MM.1S (cell line): Measurements from ENCODE around the gene XRCC4.

Experiments
- DNase-seq: peaks from one replicate; pipeline ENCODE4 v3.0.0-alpha.2; 2015
- H2AFZ ChIP-seq: fragments of 300-600 bp; sonication (generic); 2 replicates; pipeline ENCODE4 v1.6.0; 2016; ENCODE audit warnings: antibody characterized with exemption, low read length
- H3F3A ChIP-seq: fragments of 300-600 bp; sonication (generic); 2 replicates; pipeline ENCODE4 v1.6.1; 2016; ENCODE audit warnings: mild to moderate bottlenecking, antibody characterized with exemption, low read length, moderate library complexity, mixed read lengths; ENCODE audit not compliant: insufficient read depth
- H3K27ac ChIP-seq: fragments of 300-600 bp; sonication (generic); 2 replicates; pipeline ENCODE4 v1.5.1; 2016; ENCODE audit warnings: mild to moderate bottlenecking, low read length
- H3K27me3 ChIP-seq: fragments of 300-600 bp; sonication (generic); replicated peaks from 2 replicates; pipeline ENCODE4 v1.6.0; 2016; ENCODE audit warnings: low read length; ENCODE audit not compliant: insufficient read depth
- H3K36me3 ChIP-seq: fragments of 300-600 bp; sonication (generic); replicated peaks from 2 replicates; pipeline ENCODE4 v1.6.1; 2016; ENCODE audit warnings: mild to moderate bottlenecking, low read length, mixed read lengths; ENCODE audit not compliant: insufficient read depth
- H3K4me1 ChIP-seq: fragments of 300-600 bp; sonication (generic); 2 replicates; pipeline ENCODE4 v1.6.1; 2016; ENCODE audit warnings: low read length, mixed read lengths
- H3K4me2 ChIP-seq: fragments of 300-600 bp; sonication (generic); 2 replicates; pipeline ENCODE4 v1.6.0; 2016; ENCODE audit warnings: low read depth, low read length
- H3K4me3 ChIP-seq: fragments of 300-600 bp; sonication (generic); 2 replicates; pipeline ENCODE4 v1.5.1; 2016; ENCODE audit warnings: low read length, mixed read lengths
- H3K79me2 ChIP-seq: fragments of 300-600 bp; sonication (generic); 2 replicates; pipeline ENCODE4 v1.6.1; 2016; ENCODE audit warnings: mixed run types, low read length, mixed read lengths
- H3K9ac ChIP-seq: fragments of 300-600 bp; sonication (generic); 2 replicates; pipeline ENCODE4 v1.6.1; 2016; ENCODE audit warnings: low read length, mixed read lengths
- H3K9me2 ChIP-seq: fragments of 300-600 bp; sonication (generic); replicated peaks from 2 replicates; pipeline ENCODE4 v1.6.1; 2016; ENCODE audit warnings: mild to moderate bottlenecking, low read length, mixed read lengths; ENCODE audit not compliant: insufficient read depth
- H3K9me3 ChIP-seq: fragments of 300-600 bp; sonication (generic); replicated peaks from 2 replicates; pipeline ENCODE4 v1.6.1; 2016; ENCODE audit warnings: mild to moderate bottlenecking, low read length, mixed read lengths; ENCODE audit not compliant: insufficient read depth
- H4K20me1 ChIP-seq: fragments of 300-600 bp; sonication (generic); 2 replicates; pipeline ENCODE4 v1.6.1; 2016; ENCODE audit warnings: mild to moderate bottlenecking, low read length, moderate library complexity, mixed read lengths; ENCODE audit not compliant: insufficient read depth
- CTCF ChIP-seq: fragments of 300-600 bp; sonication (generic); IDR thresholded peaks from 2 replicates; pipeline ENCODE4 v1.5.1; 2016; ENCODE audit warnings: antibody characterized with exemption, low read length, mixed read lengths
- EZH2 ChIP-seq: fragments of 300-600 bp; sonication (generic); optimal IDR thresholded peaks from 2 replicates; pipeline ENCODE3; 2017; ENCODE audit warnings: low read depth, mild to moderate bottlenecking, antibody characterized with exemption, low read length, mixed read lengths
- EZH2phosphoT487 ChIP-seq: fragments of 300-600 bp; sonication (generic); IDR thresholded peaks from 2 replicates; pipeline ENCODE4 v1.6.1; 2018; ENCODE audit warnings: antibody characterized with exemption, low read length

XRCC4 gene

GRCh38 chr5:83370957-83371356 lies 293.6 kb downstream of the XRCC4 start:
- no peaks in the 10 kb centered on the region for H3K4me1 ChIP-seq
- DNase-seq: no peak
- no peaks in the 10 kb centered on the region for H3K9me3 ChIP-seq

GRCh38 chr5:83371726-83372125 lies 294.4 kb downstream of the XRCC4 start:
- no peak overlapping the region for H2AFZ ChIP-seq
- no peak overlapping the region for H3K4me2 ChIP-seq
- TF ChIP-seq EZH2phosphoT487: no peak
- no peak for TF ChIP-seq EZH2
- no peak for TF ChIP-seq CTCF
- H3K27ac ChIP-seq: no peak overlapping the region
- no peaks in the 10 kb centered on the region for H3K79me2 ChIP-seq
- no peak overlapping the region for H3K4me3 ChIP-seq
- no peaks in the 10 kb centered on the region for H3K27me3 ChIP-seq
- H4K20me1 ChIP-seq: no peaks in the 10 kb centered on the region
- no peaks in the 10 kb centered on the region for H3K36me3 ChIP-seq
- H3F3A ChIP-seq: no peaks in the 10 kb centered on the region
- no peaks in the 10 kb centered on the region for H3K4me1 ChIP-seq
- H3K9me3 ChIP-seq: no peaks in the 10 kb centered on the region
- DNase-seq: no peak
- no peaks in the 10 kb centered on the region for H3K9me2 ChIP-seq
- H3K9ac ChIP-seq: no peak overlapping the region

More at GRCh38 chr5:83370957-83371356, 293.6 kb downstream of the XRCC4 start:
- H2AFZ ChIP-seq: no peak overlapping the region
- no peaks in the 10 kb centered on the region for H3K9me2 ChIP-seq
- H3K36me3 ChIP-seq: no peaks in the 10 kb centered on the region
- no peak overlapping the region for H3K4me3 ChIP-seq
- no peak overlapping the region for H3K4me2 ChIP-seq
- H3K27me3 ChIP-seq: no peaks in the 10 kb centered on the region
- no peak overlapping the region for H3K9ac ChIP-seq
- no peak overlapping the region for H3K27ac ChIP-seq
- H3F3A ChIP-seq: no peaks in the 10 kb centered on the region
- no peaks in the 10 kb centered on the region for H3K79me2 ChIP-seq
- TF ChIP-seq EZH2phosphoT487 (no peak), CTCF (no peak), EZH2 (no peak)
- H4K20me1 ChIP-seq: no peaks in the 10 kb centered on the region

GRCh38 chr5:83374547-83374946 lies 297.2 kb downstream of the XRCC4 start:
- Histone ChIP-seq H3K79me2 (no peaks in the 10 kb centered on the region), H4K20me1 (no peaks in the 10 kb centered on the region), H3K4me3 (no peak overlapping the region), H3K36me3 (no peaks in the 10 kb centered on the region), H3K27me3 (no peaks in the 10 kb centered on the region), H3K9me2 (no peaks in the 10 kb centered on the region), H3K27ac (no peak overlapping the region), H3K4me2 (no peak overlapping the region), H2AFZ (no peak overlapping the region), H3K9ac (no peak overlapping the region), H3K9me3 (no peaks in the 10 kb centered on the region), H3F3A (no peaks in the 10 kb centered on the region), H3K4me1 (no peaks in the 10 kb centered on the region)
- DNase-seq: no peak
- no peak for TF ChIP-seq CTCF
- no peak for TF ChIP-seq EZH2
- TF ChIP-seq EZH2phosphoT487: no peak
